ENCODE results near the gene HSPA9.

Gene HSPA9

GRCh38 chr5:138553437-138554095 is 21.6 kb downstream of the HSPA9 start:
- no peak overlapping the region for H3K4me3 ChIP-seq (ENCODE audit: low read depth, low read length)
- peaks cover 8% of the 10 kb centered on the region for H3K79me2 ChIP-seq
- no peak for TF ChIP-seq CTCF (IDR thresholded peaks at IDR 0.05)
- no peaks in the 10 kb centered on the region for H3K9me3 ChIP-seq (ENCODE audit: control insufficient read depth, low read length)
- H3K4me2 ChIP-seq (ENCODE audit: low read length): no peak overlapping the region
- no peaks in the 10 kb centered on the region for H3K27me3 ChIP-seq (ENCODE audit: control insufficient read depth, insufficient read depth, low read length)
- no peak overlapping the region for H3K9ac ChIP-seq
- H3K4me1 ChIP-seq: peaks cover 3% of the 10 kb centered on the region
- H2AFZ ChIP-seq: no peak overlapping the region
- H3K27ac ChIP-seq: no peak overlapping the region
- no peaks in the 10 kb centered on the region for H3K36me3 ChIP-seq (ENCODE audit: control insufficient read depth, insufficient read depth, low read length)

GRCh38 chr5:138552657-138553056 is 22.5 kb downstream of the HSPA9 start:
- no peak overlapping the region for H3K4me3 ChIP-seq (ENCODE audit: low read depth, low read length)
- no peak overlapping the region for H3K27ac ChIP-seq
- H3K36me3 ChIP-seq (ENCODE audit: control insufficient read depth, insufficient read depth, low read length): no peaks in the 10 kb centered on the region
- no peak for TF ChIP-seq CTCF (IDR thresholded peaks at IDR 0.05)
- H3K9me3 ChIP-seq (ENCODE audit: control insufficient read depth, low read length): no peaks in the 10 kb centered on the region
- no peak overlapping the region for H3K4me2 ChIP-seq (ENCODE audit: low read length)
- H3K4me1 ChIP-seq: peaks cover 6% of the 10 kb centered on the region
- H3K27me3 ChIP-seq (ENCODE audit: control insufficient read depth, insufficient read depth, low read length): no peaks in the 10 kb centered on the region
- H3K9ac ChIP-seq: no peak overlapping the region
- no peak overlapping the region for H2AFZ ChIP-seq
- H3K79me2 ChIP-seq: peaks cover 16% of the 10 kb centered on the region

- H3K4me1 ChIP-seq: peaks cover 8% of the 10 kb centered on the region
- no peak for TF ChIP-seq CTCF (IDR thresholded peaks at IDR 0.05)
Observed at GRCh38 chr5:138549414-138549813, 25.8 kb downstream of the HSPA9 start.

GRCh38 chr5:138545919-138546562 is 29.2 kb downstream of the HSPA9 start:
- no peak for TF ChIP-seq CTCF (IDR thresholded peaks at IDR 0.05)
- no peak overlapping the region for H2AFZ ChIP-seq
- no peak overlapping the region for H3K9ac ChIP-seq
- no peak overlapping the region for H3K4me2 ChIP-seq (ENCODE audit: low read length)
- peaks cover 5% of the 10 kb centered on the region for H3K4me1 ChIP-seq
- no peaks in the 10 kb centered on the region for H3K9me3 ChIP-seq (ENCODE audit: control insufficient read depth, low read length)
- no peak overlapping the region for H3K27ac ChIP-seq
- no peaks in the 10 kb centered on the region for H3K36me3 ChIP-seq (ENCODE audit: control insufficient read depth, insufficient read depth, low read length)
- H3K79me2 ChIP-seq: peaks cover 74% of the 10 kb centered on the region
- H3K27me3 ChIP-seq (ENCODE audit: control insufficient read depth, insufficient read depth, low read length): no peaks in the 10 kb centered on the region
- no peak overlapping the region for H3K4me3 ChIP-seq (ENCODE audit: low read depth, low read length)

More at GRCh38 chr5:138549414-138549813, 25.8 kb downstream of the HSPA9 start:
- no peak overlapping the region for H3K9ac ChIP-seq
- H3K27me3 ChIP-seq (ENCODE audit: control insufficient read depth, insufficient read depth, low read length): no peaks in the 10 kb centered on the region
- H3K36me3 ChIP-seq (ENCODE audit: control insufficient read depth, insufficient read depth, low read length): no peaks in the 10 kb centered on the region
- H3K4me3 ChIP-seq (ENCODE audit: low read depth, low read length): no peak overlapping the region
- no peak overlapping the region for H3K27ac ChIP-seq
- H2AFZ ChIP-seq: no peak overlapping the region
- H3K4me2 ChIP-seq (ENCODE audit: low read length): no peak overlapping the region
- no peaks in the 10 kb centered on the region for H3K9me3 ChIP-seq (ENCODE audit: control insufficient read depth, low read length)
- H3K79me2 ChIP-seq: peaks cover 46% of the 10 kb centered on the region

Measured in parathyroid adenoma (tissue), 2 donors.